ENCODE measurements around the gene LRPPRC. TPM values are rescaled to one million over a fixed set of nuclear protein-coding genes. Genes with fewer than 3 reads are reported as not detected.
A peak's percentile ranks its signal among the peaks of the same experiment; 100 is the strongest.

Gene LRPPRC
- total and polyA plus RNA-seq, 9 donors, result 53.9 to 84.7 (median 64.0) TPM

DNA sequence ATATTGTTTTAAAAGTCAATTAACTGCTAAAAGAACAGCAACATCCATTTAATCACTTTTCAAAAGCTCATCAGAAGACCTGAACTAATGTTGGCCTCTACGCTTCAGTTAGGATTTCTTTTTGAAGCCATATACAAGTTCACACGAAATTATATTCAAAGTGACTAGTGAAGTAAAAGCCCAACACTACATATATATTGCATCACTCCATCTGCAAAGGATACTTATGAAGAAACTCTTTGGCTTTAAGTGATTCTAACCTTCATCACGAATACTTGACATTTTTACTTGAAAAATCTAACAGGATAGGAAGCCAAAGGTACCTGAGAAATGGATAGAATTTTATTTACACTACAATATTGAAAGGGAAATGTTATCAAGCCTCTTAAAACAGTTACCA, 50.4 kb downstream of the LRPPRC start:
- Histone ChIP-seq H3K9me3 (replicated peaks; ENCODE audit: control insufficient read depth, low read depth, low read length) (no peaks in the 10 kb centered on the region), H3K27ac (ENCODE audit: low read length) (no peak overlapping the region), H3K36me3 (ENCODE audit: control insufficient read depth, insufficient read depth, low read length) (peaks cover 25% of the 10 kb centered on the region), H3K4me3 (ENCODE audit: low read length) (no peak overlapping the region), H3K27me3 (ENCODE audit: control insufficient read depth, insufficient read depth, low read length) (no peaks in the 10 kb centered on the region), H3K4me1 (ENCODE audit: control insufficient read depth, insufficient read depth, low read length) (no peaks in the 10 kb centered on the region)
- DNase-seq, result no peak
- no CpG with 5 or more reads among the region's 3 CpGs for WGBS (ENCODE audit: insufficient coverage)

GRCh38 chr2:43944915-43945314, 50.9 kb downstream of the LRPPRC start:
- Histone ChIP-seq H3K4me3 (ENCODE audit: low read length) (no peak overlapping the region), H3K36me3 (ENCODE audit: control insufficient read depth, insufficient read depth, low read length) (peaks cover 25% of the 10 kb centered on the region), H3K4me1 (ENCODE audit: control insufficient read depth, insufficient read depth, low read length) (no peaks in the 10 kb centered on the region), H3K9me3 (replicated peaks; ENCODE audit: control insufficient read depth, low read depth, low read length) (no peaks in the 10 kb centered on the region), H3K27ac (ENCODE audit: low read length) (no peak overlapping the region), H3K27me3 (ENCODE audit: control insufficient read depth, insufficient read depth, low read length) (no peaks in the 10 kb centered on the region)
- no peak for DNase-seq
- no CpG with 5 or more reads among the region's 3 CpGs for WGBS (ENCODE audit: insufficient coverage)

GRCh38 chr2:43943809-43944452, 51.9 kb downstream of the LRPPRC start:
- Histone ChIP-seq H3K4me1 (ENCODE audit: control insufficient read depth, insufficient read depth, low read length) (no peaks in the 10 kb centered on the region), H3K27ac (ENCODE audit: low read length) (no peak overlapping the region), H3K36me3 (ENCODE audit: control insufficient read depth, insufficient read depth, low read length) (peaks cover 23% of the 10 kb centered on the region), H3K27me3 (ENCODE audit: control insufficient read depth, insufficient read depth, low read length) (no peaks in the 10 kb centered on the region), H3K9me3 (replicated peaks; ENCODE audit: control insufficient read depth, low read depth, low read length) (no peaks in the 10 kb centered on the region), H3K4me3 (ENCODE audit: low read length) (no peak overlapping the region)
- no CpG with 5 or more reads among the region's 5 CpGs for WGBS (ENCODE audit: insufficient coverage)
- DNase-seq, result peak; percentile 3

DNA sequence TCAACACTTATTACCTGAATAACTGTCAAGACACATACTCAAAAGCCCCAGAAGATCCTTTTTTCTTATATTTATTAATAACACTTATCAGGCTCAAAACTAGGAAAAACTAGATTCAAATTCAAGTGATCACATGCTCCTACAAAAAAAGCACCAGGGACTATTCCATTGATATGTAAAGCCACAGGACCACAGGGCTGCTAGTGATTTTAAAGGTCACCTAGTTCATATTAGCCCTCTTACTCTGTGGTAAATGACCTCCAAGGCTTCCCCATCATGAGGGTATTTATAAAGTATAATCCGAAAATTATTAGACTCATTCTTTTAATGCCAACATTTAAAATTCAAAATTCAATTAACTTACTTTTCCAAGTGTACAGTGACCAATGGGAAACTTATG, 52.5 kb downstream of the LRPPRC start:
- no peaks in the 10 kb centered on the region for H3K4me1 ChIP-seq (ENCODE audit: control insufficient read depth, insufficient read depth, low read length)
- WGBS (ENCODE audit: insufficient coverage), result no CpG with 5 or more reads among the region's 1 CpG
- H3K36me3 ChIP-seq (ENCODE audit: control insufficient read depth, insufficient read depth, low read length), result peaks cover 19% of the 10 kb centered on the region
- no peak overlapping the region for H3K27ac ChIP-seq (ENCODE audit: low read length)
- DNase-seq, result no peak
- no peak overlapping the region for H3K4me3 ChIP-seq (ENCODE audit: low read length)
- H3K27me3 ChIP-seq (ENCODE audit: control insufficient read depth, insufficient read depth, low read length), result no peaks in the 10 kb centered on the region
- H3K9me3 ChIP-seq (replicated peaks; ENCODE audit: control insufficient read depth, low read depth, low read length), result no peaks in the 10 kb centered on the region

DNA sequence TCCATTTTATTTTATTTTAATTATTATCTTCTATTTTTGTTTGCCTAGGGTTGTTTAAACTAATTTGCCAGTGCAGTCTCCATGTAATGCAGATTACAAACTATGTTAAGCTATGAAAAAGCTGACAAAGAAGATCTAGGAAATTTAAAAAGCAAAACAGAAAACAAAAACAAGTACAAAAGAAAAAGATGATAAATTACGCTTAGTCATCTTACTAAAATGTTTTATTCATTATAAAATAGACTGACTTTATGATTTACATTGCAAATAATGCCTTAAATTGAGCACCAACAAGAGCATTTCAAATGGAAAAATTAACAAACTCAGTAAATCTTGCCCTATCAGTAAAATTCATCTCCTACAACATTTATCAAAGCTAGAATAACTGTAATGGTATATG, 52.9 kb downstream of the LRPPRC start:
- Histone ChIP-seq H3K36me3 (ENCODE audit: control insufficient read depth, insufficient read depth, low read length) (peaks cover 15% of the 10 kb centered on the region), H3K27ac (ENCODE audit: low read length) (no peak overlapping the region), H3K4me1 (ENCODE audit: control insufficient read depth, insufficient read depth, low read length) (no peaks in the 10 kb centered on the region), H3K4me3 (ENCODE audit: low read length) (no peak overlapping the region), H3K27me3 (ENCODE audit: control insufficient read depth, insufficient read depth, low read length) (no peaks in the 10 kb centered on the region), H3K9me3 (replicated peaks; ENCODE audit: control insufficient read depth, low read depth, low read length) (no peaks in the 10 kb centered on the region)
- no peak for DNase-seq
- no CpG with 5 or more reads among the region's 1 CpG for WGBS (ENCODE audit: insufficient coverage)

DNA sequence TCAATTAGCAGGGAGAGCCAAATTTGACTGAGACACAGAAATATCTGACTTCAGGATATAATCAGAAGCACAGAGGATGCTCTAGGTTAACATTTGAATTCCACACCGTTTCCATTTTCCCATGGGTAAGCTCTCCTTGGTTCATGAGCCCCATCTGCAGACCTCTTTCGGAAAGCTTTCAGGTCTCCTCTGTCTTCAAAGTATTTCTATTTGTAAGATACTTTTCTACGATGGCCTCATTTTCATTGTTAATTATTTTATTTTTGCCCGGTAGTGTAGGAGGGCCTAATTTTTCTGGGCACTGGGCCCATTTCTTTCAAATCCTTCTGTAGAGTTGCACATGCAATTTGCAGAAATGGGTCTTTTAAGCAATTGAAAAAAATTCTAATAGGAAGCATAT, 53.8 kb downstream of the LRPPRC start:
- Histone ChIP-seq H3K9me3 (replicated peaks; ENCODE audit: control insufficient read depth, low read depth, low read length) (no peaks in the 10 kb centered on the region), H3K27me3 (ENCODE audit: control insufficient read depth, insufficient read depth, low read length) (no peaks in the 10 kb centered on the region), H3K36me3 (ENCODE audit: control insufficient read depth, insufficient read depth, low read length) (peaks cover 15% of the 10 kb centered on the region), H3K4me1 (ENCODE audit: control insufficient read depth, insufficient read depth, low read length) (no peaks in the 10 kb centered on the region), H3K4me3 (ENCODE audit: low read length) (no peak overlapping the region), H3K27ac (ENCODE audit: low read length) (no peak overlapping the region)
- peak; percentile 2 for DNase-seq
- WGBS (ENCODE audit: insufficient coverage), result no CpG with 5 or more reads among the region's 4 CpGs

- peaks cover 13% of the 10 kb centered on the region for H3K36me3 ChIP-seq (ENCODE audit: control insufficient read depth, insufficient read depth, low read length)
- H3K9me3 ChIP-seq (replicated peaks; ENCODE audit: control insufficient read depth, low read depth, low read length), result no peaks in the 10 kb centered on the region
- H3K27me3 ChIP-seq (ENCODE audit: control insufficient read depth, insufficient read depth, low read length), result no peaks in the 10 kb centered on the region
- DNase-seq, result no peak
- no peak overlapping the region for H3K27ac ChIP-seq (ENCODE audit: low read length)
- no peak overlapping the region for H3K4me3 ChIP-seq (ENCODE audit: low read length)
- WGBS (ENCODE audit: insufficient coverage), result no CpG with 5 or more reads among the region's 3 CpGs
- no peaks in the 10 kb centered on the region for H3K4me1 ChIP-seq (ENCODE audit: control insufficient read depth, insufficient read depth, low read length)
These were observed 54.4 kb downstream of the LRPPRC start for GRCh38 chr2:43941359-43941758.

DNA sequence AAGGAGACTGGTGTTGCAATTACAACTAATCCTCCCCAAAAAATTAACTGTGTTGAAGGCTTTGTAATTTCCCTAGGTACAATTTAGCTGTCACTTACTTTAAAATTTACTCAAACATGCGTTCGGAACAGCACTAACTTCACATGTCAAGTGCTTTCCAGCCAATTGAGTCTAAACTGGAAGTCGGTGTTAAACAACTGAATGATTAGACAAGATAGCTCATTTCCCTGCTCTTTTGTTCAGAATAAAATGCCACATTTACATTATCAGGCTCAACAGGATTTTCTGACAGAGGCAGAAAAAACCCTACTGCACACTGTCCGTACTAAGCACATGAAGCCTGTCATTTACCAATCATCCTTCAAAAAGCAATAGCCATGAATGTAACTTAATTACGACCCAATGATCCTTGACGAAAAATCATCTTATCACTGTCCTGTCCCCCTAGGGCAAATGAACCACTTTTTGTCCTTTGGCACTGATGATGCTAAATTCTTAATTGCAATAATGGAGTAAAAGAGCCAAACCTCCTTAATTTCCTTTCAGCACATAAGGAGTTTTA, 56.0 kb downstream of the LRPPRC start:
- H3K9me3 ChIP-seq (replicated peaks; ENCODE audit: control insufficient read depth, low read depth, low read length), result no peaks in the 10 kb centered on the region
- WGBS (ENCODE audit: insufficient coverage), result 94% methylated on average over 4 of the region's 6 CpGs
- H3K36me3 ChIP-seq (ENCODE audit: control insufficient read depth, insufficient read depth, low read length), result peaks cover 6% of the 10 kb centered on the region
- H3K27ac ChIP-seq (ENCODE audit: low read length), result no peak overlapping the region
- no peaks in the 10 kb centered on the region for H3K4me1 ChIP-seq (ENCODE audit: control insufficient read depth, insufficient read depth, low read length)
- no peaks in the 10 kb centered on the region for H3K27me3 ChIP-seq (ENCODE audit: control insufficient read depth, insufficient read depth, low read length)
- H3K4me3 ChIP-seq (ENCODE audit: low read length), result no peak overlapping the region
- no peak for DNase-seq

DNA sequence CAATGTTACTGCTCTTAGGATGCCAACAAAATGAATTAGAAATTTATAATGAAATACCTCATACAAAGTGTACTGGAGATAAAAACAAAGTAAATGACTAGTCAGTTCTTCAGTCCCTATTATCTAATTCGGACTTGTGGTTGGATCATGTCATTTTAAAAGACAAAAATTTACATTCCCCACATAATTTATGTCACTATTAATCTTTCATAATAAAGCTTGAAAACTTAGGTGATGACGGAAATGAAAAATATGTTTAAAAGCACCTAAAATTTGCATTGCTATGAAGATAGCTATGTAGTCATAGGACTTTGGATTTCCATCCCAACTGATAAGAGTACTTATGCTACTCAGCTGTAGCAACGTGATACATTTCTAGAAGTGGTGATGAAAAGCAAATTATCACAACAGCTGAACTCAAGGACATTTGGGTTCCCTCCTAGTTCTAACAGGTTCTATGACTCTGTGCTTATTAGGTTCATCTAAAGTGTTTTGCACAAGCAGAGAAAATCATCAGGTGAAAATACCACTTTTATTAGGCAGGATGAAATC, 58.4 kb downstream of the LRPPRC start:
- Histone ChIP-seq H3K4me1 (ENCODE audit: control insufficient read depth, insufficient read depth, low read length) (no peaks in the 10 kb centered on the region), H3K4me3 (ENCODE audit: low read length) (no peak overlapping the region), H3K9me3 (replicated peaks; ENCODE audit: control insufficient read depth, low read depth, low read length) (no peaks in the 10 kb centered on the region), H3K27me3 (ENCODE audit: control insufficient read depth, insufficient read depth, low read length) (no peaks in the 10 kb centered on the region), H3K27ac (ENCODE audit: low read length) (no peak overlapping the region), H3K36me3 (ENCODE audit: control insufficient read depth, insufficient read depth, low read length) (peaks cover 6% of the 10 kb centered on the region)
- no CpG with 5 or more reads among the region's 3 CpGs for WGBS (ENCODE audit: insufficient coverage)
- no peak for DNase-seq

- Histone ChIP-seq H3K9me3 (replicated peaks; ENCODE audit: control insufficient read depth, low read depth, low read length) (no peaks in the 10 kb centered on the region), H3K36me3 (ENCODE audit: control insufficient read depth, insufficient read depth, low read length) (peaks cover 8% of the 10 kb centered on the region), H3K27me3 (ENCODE audit: control insufficient read depth, insufficient read depth, low read length) (no peaks in the 10 kb centered on the region), H3K4me1 (ENCODE audit: control insufficient read depth, insufficient read depth, low read length) (no peaks in the 10 kb centered on the region), H3K27ac (ENCODE audit: low read length) (no peak overlapping the region), H3K4me3 (ENCODE audit: low read length) (no peak overlapping the region)
- no peak for DNase-seq
- WGBS (ENCODE audit: insufficient coverage), result no CpG with 5 or more reads among the region's 4 CpGs
These were observed 61.2 kb downstream of the LRPPRC start for GRCh38 chr2:43934567-43934966.

Data from muscle of leg (tissue), 11 donors.